HCT116 (cell line): ENCODE results near the gene LCN10. TPM values are rescaled to one million over a fixed set of nuclear protein-coding genes. Genes with fewer than 3 reads are reported as not detected.

Experiments used
- ATAC-seq: fragments of 200-7000 bp; cut with Tn5 transposase; 2 replicates; pipeline ENCODE4 v1.9.1; 2020; ENCODE audit warnings: mild to moderate bottlenecking, moderate library complexity
- BruUV-seq: library from RNA; stranded (reverse); fragments of 400-500 nt; replicated peaks from 2 replicates; lab custom pipeline; 2021; lab: Mats Ljungman, UMichigan
- CTCF ChIA-PET: fragments of 300-600 bp; sonication (Branson Sonifier 250); formaldehyde crosslinking; loops from one replicate; lab custom pipeline; 2021; ENCODE audit warnings: antibody characterized with exemption; lab: Charles Lee
- POLR2A ChIA-PET: fragments of 300-600, 350-600 bp; sonication (Branson Sonifier 250); formaldehyde crosslinking; loops from one replicate; lab custom pipeline; 2021; ENCODE audit warnings: antibody characterized with exemption; lab: Charles Lee
- RAD21 ChIA-PET, 2 experiments: fragments of 300-600 bp; sonication (Branson Sonifier 250); formaldehyde crosslinking; loops; one replicate each; lab custom pipeline; 2023; ENCODE audit warnings: low total read pairs in 2 of 2; ENCODE audit not compliant: uncharacterized antibody in 2 of 2, unreplicated experiment in 2 of 2, low non-redundant PET in 1 of 2; lab: Charles Lee
- DNase-seq: peaks from one replicate; pipeline ENCODE4 v3.0.0-alpha.2; 2010; ENCODE audit warnings: low read depth, low spot score
- H2AFZ ChIP-seq: fragments of 200-600 bp; shearing (Covaris generic), sonication (generic); 2 replicates; pipeline ENCODE4 v1.6.1; 2017; ENCODE audit warnings: low read depth, mixed run types, mixed read lengths, antibody characterized with exemption, low read length; ENCODE audit not compliant: poor library complexity, severe bottlenecking
- H3K27ac ChIP-seq: 2 replicates; pipeline ENCODE4 v1.5.1; 2012; ENCODE audit warnings: low read depth, low read length
- H3K27me3 ChIP-seq: fragments of 200-600 bp; sonication (generic); 2 replicates; pipeline ENCODE4 v1.6.1; 2016; ENCODE audit warnings: mixed run types, low read length, mixed read lengths; ENCODE audit not compliant: insufficient read depth
- H3K36me3 ChIP-seq, 2 experiments: fragments of 200-500 bp in 1 of 2; fragments of 200-600 bp in 1 of 2; sonication (Bioruptor generic) in 1 of 2; sonication (generic) in 1 of 2; 2 replicates each; pipeline versions ENCODE4 v1.5.1 to v1.6.1; 2014 to 2016; ENCODE audit warnings: low read length in 2 of 2, inconsistent platforms in 1 of 2, mixed read lengths in 1 of 2, mixed run types in 1 of 2; ENCODE audit not compliant: insufficient read depth in 2 of 2, control insufficient read depth in 1 of 2
- H3K4me1 ChIP-seq, 2 experiments: fragments of 200-600 bp in 1 of 2; sonication (generic) in 1 of 2; 2 replicates each; pipeline versions ENCODE4 v1.5.1 to v1.6.1; 2012 to 2017; ENCODE audit warnings: low read length in 2 of 2, inconsistent platforms in 1 of 2, mild to moderate bottlenecking in 1 of 2, mixed read lengths in 1 of 2, mixed run types in 1 of 2, moderate library complexity in 1 of 2; ENCODE audit not compliant: insufficient read depth in 2 of 2, control insufficient read depth in 1 of 2
- H3K4me2 ChIP-seq: fragments of 200-600 bp; sonication (generic); 2 replicates; pipeline ENCODE4 v1.6.1; 2017; ENCODE audit warnings: mixed run types, low read length, mixed read lengths
- H3K4me3 ChIP-seq, 2 experiments: fragments of 200-600 bp in 1 of 2; sonication (generic) in 1 of 2; replicated peaks in 1 of 2; 2 replicates each; pipeline ENCODE4 v1.5.1; 2011 to 2016; ENCODE audit warnings: low read length in 2 of 2, control low read depth in 1 of 2, low read depth in 1 of 2, mild to moderate bottlenecking in 1 of 2, mixed read lengths in 1 of 2, mixed run types in 1 of 2
- H3K79me2 ChIP-seq: fragments of 200-600 bp; sonication (generic); 2 replicates; pipeline ENCODE4 v1.6.1; 2017; ENCODE audit warnings: mild to moderate bottlenecking, mixed run types, low read length, moderate library complexity, mixed read lengths; ENCODE audit not compliant: insufficient read depth
- H3K9ac ChIP-seq: fragments of 200-600 bp; sonication (generic); 2 replicates; pipeline ENCODE4 v1.6.1; 2016; ENCODE audit warnings: low read length, mixed read lengths
- H3K9me2 ChIP-seq: fragments of 200-600 bp; sonication (generic), shearing (Covaris generic); 2 replicates; pipeline ENCODE4 v1.6.1; 2017; ENCODE audit warnings: mixed run types, mild to moderate bottlenecking, moderate library complexity; ENCODE audit not compliant: insufficient read depth
- H3K9me3 ChIP-seq, 2 experiments: fragments of 200-500 bp in 1 of 2; fragments of 200-600 bp in 1 of 2; sonication (Bioruptor generic) in 1 of 2; sonication (generic) in 1 of 2; 2 replicates each; pipeline ENCODE4 v1.6.1; 2014 to 2017; ENCODE audit warnings: low read length in 2 of 2, mixed read lengths in 2 of 2, inconsistent platforms in 1 of 2, low read depth in 1 of 2, mild to moderate bottlenecking in 1 of 2, mixed run types in 1 of 2, moderate library complexity in 1 of 2; ENCODE audit not compliant: control insufficient read depth in 1 of 2, insufficient read depth in 1 of 2
- H4K20me1 ChIP-seq: fragments of 200-600 bp; sonication (generic), shearing (Covaris generic); 2 replicates; pipeline ENCODE4 v1.6.1; 2017; ENCODE audit warnings: mixed run types, mild to moderate bottlenecking, moderate library complexity; ENCODE audit not compliant: insufficient read depth
- CBX3 ChIP-seq: IDR thresholded peaks from 2 replicates; pipeline ENCODE4 v1.6.1; 2012; ENCODE audit warnings: low read depth
- CEBPB ChIP-seq: IDR thresholded peaks from 2 replicates; pipeline ENCODE4 v1.6.1; 2012; ENCODE audit warnings: low read depth
- EZH2 ChIP-seq: fragments of 200-600 bp; sonication (generic); IDR thresholded peaks from 2 replicates; pipeline ENCODE4 v1.6.1; 2017; ENCODE audit warnings: antibody characterized with exemption, mixed run types
- POLR2A ChIP-seq: IDR thresholded peaks from 2 replicates; pipeline ENCODE4 v1.7.0; 2011; ENCODE audit warnings: borderline replicate concordance; ENCODE audit not compliant: insufficient read depth, insufficient read length; ENCODE audit errors: extremely low read depth
- RAD21 ChIP-seq: IDR thresholded peaks from 2 replicates; pipeline ENCODE4 v1.6.1; 2012; ENCODE audit warnings: low read depth, mild to moderate bottlenecking
- SRF ChIP-seq: IDR thresholded peaks from 2 replicates; pipeline ENCODE4 v1.6.1; 2012; ENCODE audit warnings: low read depth
- YY1 ChIP-seq: IDR thresholded peaks from 2 replicates; pipeline ENCODE4 v1.6.1; 2011; ENCODE audit warnings: low read length, low read depth, moderate library complexity, mild to moderate bottlenecking; ENCODE audit not compliant: insufficient replicate concordance; ENCODE audit errors: extremely low read depth
- ZFX ChIP-seq: fragments of 450-650 bp; IDR thresholded peaks from 2 replicates; pipeline ENCODE4 v1.6.1; 2017
- intact Hi-C: fragments of 100-400 bp; cut with micrococcal nuclease; formaldehyde crosslinking; loops from 2 replicates; pipeline ENCODE4 v1.10.0; 2022
- total RNA-seq: library from RNA; stranded (reverse); gene quantifications from one replicate; pipeline ENCODE4 v1.2.1, GENCODE V29; 2021; ENCODE audit not compliant: unreplicated experiment
- TF ChIP-seq, protein P1 (sequence below), 3 experiments: fragments of 200-600 bp in 1 of 3; sonication (generic) in 1 of 3; IDR thresholded peaks in 2 of 3; conservative IDR thresholded peaks in 1 of 3; 2 replicates each; pipeline ENCODE4 v1.5.1; 2012 to 2017; ENCODE audit warnings: low read depth in 2 of 3, low read length in 2 of 3, antibody characterized with exemption in 1 of 3, borderline replicate concordance in 1 of 3, control low read depth in 1 of 3, mild to moderate bottlenecking in 1 of 3, mixed read lengths in 1 of 3, mixed run types in 1 of 3, moderate library complexity in 1 of 3; ENCODE audit not compliant: insufficient read depth in 1 of 3
- TF ChIP-seq, protein P2 (sequence below): IDR thresholded peaks from 2 replicates; pipeline ENCODE4 v1.6.1; 2011; ENCODE audit warnings: mild to moderate bottlenecking, low read length, moderate library complexity; ENCODE audit not compliant: insufficient replicate concordance; ENCODE audit errors: extremely low read depth

LCN10 gene
- total RNA-seq, 1 experiment from 2014 or later: not detected

DNA sequence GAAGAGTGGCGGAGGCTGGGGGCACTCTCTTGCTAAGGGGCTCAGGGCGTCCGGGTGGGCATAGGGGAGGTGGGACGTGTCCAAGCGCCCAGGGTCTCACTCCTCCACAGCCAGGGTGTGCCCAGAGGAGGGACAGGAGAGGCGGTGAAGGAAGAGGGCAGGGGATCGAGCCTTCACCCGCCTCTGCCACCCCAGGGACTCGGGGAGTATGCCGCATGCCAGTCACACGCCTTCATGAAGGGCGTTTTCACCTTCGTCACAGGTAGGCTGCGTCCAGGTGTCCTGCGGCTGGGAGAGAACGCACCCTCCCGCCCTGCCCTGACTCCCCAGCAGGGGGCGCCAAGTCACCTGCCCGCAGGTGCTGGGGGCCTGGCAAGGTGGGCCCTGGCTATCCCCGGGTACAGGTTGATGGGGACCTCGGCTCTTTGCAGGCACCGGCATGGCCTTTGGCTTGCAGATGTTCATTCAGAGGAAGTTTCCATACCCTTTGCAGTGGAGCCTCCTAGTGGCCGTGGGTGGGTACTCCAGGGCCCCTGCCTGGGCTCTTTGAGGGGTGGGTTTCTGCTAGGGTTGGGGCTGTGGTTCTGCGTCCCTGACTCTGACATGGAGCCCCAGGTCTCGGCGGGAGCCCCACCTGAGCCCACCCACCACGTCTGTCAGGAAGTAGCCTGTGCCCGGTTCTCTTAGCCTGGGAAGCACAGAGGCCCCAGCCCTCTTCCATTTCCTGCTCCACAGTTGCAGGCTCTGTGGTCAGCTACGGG, 49.0 kb upstream of the LCN10 start:
- CTCF ChIA-PET: interaction anchor here (0.7 to 2.1 kb wide), 6 partner anchors 9 to 243 kb away, joined by 3 to 10 read pairs (median 5); no protein-coding TSS in a partner anchor
- peak overlapping the region; percentile 79 for H3K27ac ChIP-seq
- RAD21 ChIA-PET: no interaction called here
- BruUV-seq: TSS peak; percentile 67
- intact Hi-C loops: loop anchor here (2.0 kb wide), 1 partner anchor 57 kb away; the partner anchor contains the start of gene PHPT1
- TF ChIP-seq EZH2 (no peak), ZFX (no peak), CBX3 (no peak), YY1 (peak; percentile 9), SRF (no peak), CEBPB (no peak), POLR2A (no peak), RAD21 (no peak)
- TF ChIP-seq, protein P1, sequence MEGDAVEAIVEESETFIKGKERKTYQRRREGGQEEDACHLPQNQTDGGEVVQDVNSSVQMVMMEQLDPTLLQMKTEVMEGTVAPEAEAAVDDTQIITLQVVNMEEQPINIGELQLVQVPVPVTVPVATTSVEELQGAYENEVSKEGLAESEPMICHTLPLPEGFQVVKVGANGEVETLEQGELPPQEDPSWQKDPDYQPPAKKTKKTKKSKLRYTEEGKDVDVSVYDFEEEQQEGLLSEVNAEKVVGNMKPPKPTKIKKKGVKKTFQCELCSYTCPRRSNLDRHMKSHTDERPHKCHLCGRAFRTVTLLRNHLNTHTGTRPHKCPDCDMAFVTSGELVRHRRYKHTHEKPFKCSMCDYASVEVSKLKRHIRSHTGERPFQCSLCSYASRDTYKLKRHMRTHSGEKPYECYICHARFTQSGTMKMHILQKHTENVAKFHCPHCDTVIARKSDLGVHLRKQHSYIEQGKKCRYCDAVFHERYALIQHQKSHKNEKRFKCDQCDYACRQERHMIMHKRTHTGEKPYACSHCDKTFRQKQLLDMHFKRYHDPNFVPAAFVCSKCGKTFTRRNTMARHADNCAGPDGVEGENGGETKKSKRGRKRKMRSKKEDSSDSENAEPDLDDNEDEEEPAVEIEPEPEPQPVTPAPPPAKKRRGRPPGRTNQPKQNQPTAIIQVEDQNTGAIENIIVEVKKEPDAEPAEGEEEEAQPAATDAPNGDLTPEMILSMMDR (IDR thresholded peaks at IDR 0.05 in 2 of 3, conservative IDR thresholded peaks at IDR 0.05 in 1 of 3; ENCODE audit: borderline replicate concordance in 1 of 3, insufficient read depth in 1 of 3, low read depth in 2 of 3, low read length in 2 of 3): peak in 2 of 3 experiments; percentile 99 to 100; a peak in 4 of 6 replicates
- TF ChIP-seq, protein P2, sequence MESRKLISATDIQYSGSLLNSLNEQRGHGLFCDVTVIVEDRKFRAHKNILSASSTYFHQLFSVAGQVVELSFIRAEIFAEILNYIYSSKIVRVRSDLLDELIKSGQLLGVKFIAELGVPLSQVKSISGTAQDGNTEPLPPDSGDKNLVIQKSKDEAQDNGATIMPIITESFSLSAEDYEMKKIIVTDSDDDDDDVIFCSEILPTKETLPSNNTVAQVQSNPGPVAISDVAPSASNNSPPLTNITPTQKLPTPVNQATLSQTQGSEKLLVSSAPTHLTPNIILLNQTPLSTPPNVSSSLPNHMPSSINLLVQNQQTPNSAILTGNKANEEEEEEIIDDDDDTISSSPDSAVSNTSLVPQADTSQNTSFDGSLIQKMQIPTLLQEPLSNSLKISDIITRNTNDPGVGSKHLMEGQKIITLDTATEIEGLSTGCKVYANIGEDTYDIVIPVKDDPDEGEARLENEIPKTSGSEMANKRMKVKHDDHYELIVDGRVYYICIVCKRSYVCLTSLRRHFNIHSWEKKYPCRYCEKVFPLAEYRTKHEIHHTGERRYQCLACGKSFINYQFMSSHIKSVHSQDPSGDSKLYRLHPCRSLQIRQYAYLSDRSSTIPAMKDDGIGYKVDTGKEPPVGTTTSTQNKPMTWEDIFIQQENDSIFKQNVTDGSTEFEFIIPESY: no peak
- TF ChIP-seq, all 23 proteins: peak for 2
- Histone ChIP-seq H3K4me2 (peak overlapping the region; percentile 94), H3K4me3 (peak overlapping the region; percentile 83 to 84), H3K36me3 (no peaks in the 10 kb centered on the region; a peak in 1 of 4 replicates), H3K79me2 (peaks cover 12% of the 10 kb centered on the region; the same call in 1 of the 2 replicates), H4K20me1 (no peaks in the 10 kb centered on the region), H3K27me3 (no peaks in the 10 kb centered on the region), H3K4me1 (peaks cover 14 to 40% of the 10 kb centered on the region in 2 experiments; a peak in 3 of 4 replicates), H2AFZ (no peak overlapping the region), H3K9ac (peak overlapping the region; percentile 98), H3K9me2 (no peaks in the 10 kb centered on the region), H3K9me3 (no peaks in the 10 kb centered on the region)
- POLR2A ChIA-PET: no interaction called here
- peak; percentile 66 for ATAC-seq
- peak; percentile 68 for DNase-seq
